ENCODE measurements around the gene GALNT2.

Gene GALNT2

GRCh38 chr1:230310381-230311163 is 243.5 kb downstream of the GALNT2 start:
- Histone ChIP-seq H3K27me3 (no peaks in the 10 kb centered on the region), H3K36me3 (no peaks in the 10 kb centered on the region), H3K9me3 (no peaks in the 10 kb centered on the region), H3K4me3 (ENCODE audit: low read depth in 1 of 2, low read length in 1 of 2) (no peak overlapping the region), H3K4me1 (ENCODE audit: control insufficient read depth in 1 of 2, insufficient read depth in 1 of 2, low read depth in 1 of 2, low read length in 1 of 2) (no peaks in the 10 kb centered on the region), H3K27ac (no peak overlapping the region)
- peak; percentile 86 for TF ChIP-seq CTCF (IDR thresholded peaks at IDR 0.05)

GRCh38 chr1:230312676-230313075 is 245.6 kb downstream of the GALNT2 start:
- TF ChIP-seq CTCF (IDR thresholded peaks at IDR 0.05), result no peak
- Histone ChIP-seq H3K9me3 (no peaks in the 10 kb centered on the region), H3K36me3 (no peaks in the 10 kb centered on the region), H3K4me1 (ENCODE audit: control insufficient read depth in 1 of 2, insufficient read depth in 1 of 2, low read depth in 1 of 2, low read length in 1 of 2) (no peaks in the 10 kb centered on the region), H3K4me3 (ENCODE audit: low read depth in 1 of 2, low read length in 1 of 2) (no peak overlapping the region), H3K27me3 (no peaks in the 10 kb centered on the region), H3K27ac (no peak overlapping the region)

- TF ChIP-seq CTCF (IDR thresholded peaks at IDR 0.05), result no peak
- Histone ChIP-seq H3K36me3 (no peaks in the 10 kb centered on the region), H3K27ac (no peak overlapping the region)
Measured at GRCh38 chr1:230313453-230314141, 246.6 kb downstream of the GALNT2 start.

GRCh38 chr1:230314142-230314470 is 247.1 kb downstream of the GALNT2 start:
- no peak for TF ChIP-seq CTCF (IDR thresholded peaks at IDR 0.05)
- Histone ChIP-seq H3K4me3 (ENCODE audit: low read depth in 1 of 2, low read length in 1 of 2) (no peak overlapping the region), H3K27me3 (no peaks in the 10 kb centered on the region), H3K4me1 (ENCODE audit: control insufficient read depth in 1 of 2, insufficient read depth in 1 of 2, low read depth in 1 of 2, low read length in 1 of 2) (no peaks in the 10 kb centered on the region), H3K27ac (no peak overlapping the region), H3K36me3 (no peaks in the 10 kb centered on the region), H3K9me3 (no peaks in the 10 kb centered on the region)

More at GRCh38 chr1:230313453-230314141, 246.6 kb downstream of the GALNT2 start:
- Histone ChIP-seq H3K27me3 (no peaks in the 10 kb centered on the region), H3K4me3 (ENCODE audit: low read depth in 1 of 2, low read length in 1 of 2) (no peak overlapping the region), H3K9me3 (no peaks in the 10 kb centered on the region), H3K4me1 (ENCODE audit: control insufficient read depth in 1 of 2, insufficient read depth in 1 of 2, low read depth in 1 of 2, low read length in 1 of 2) (no peaks in the 10 kb centered on the region)

GRCh38 chr1:230315099-230315498 is 248.1 kb downstream of the GALNT2 start:
- Histone ChIP-seq H3K9me3 (no peaks in the 10 kb centered on the region), H3K27me3 (no peaks in the 10 kb centered on the region), H3K4me1 (ENCODE audit: control insufficient read depth in 1 of 2, insufficient read depth in 1 of 2, low read depth in 1 of 2, low read length in 1 of 2) (no peaks in the 10 kb centered on the region), H3K36me3 (no peaks in the 10 kb centered on the region), H3K27ac (no peak overlapping the region), H3K4me3 (ENCODE audit: low read depth in 1 of 2, low read length in 1 of 2) (no peak overlapping the region)
- no peak for TF ChIP-seq CTCF (IDR thresholded peaks at IDR 0.05)
